HFFc6 (cell line): ENCODE data around the gene TMCO4. TPM values are rescaled to one million over a fixed set of nuclear protein-coding genes. Genes with fewer than 3 reads are reported as not detected.
"Not testable (repeated sequence)": the region's sequence is repeated elsewhere in the genome, so short reads cannot be mapped to it uniquely, and the experiment has no call there.

Experiments
- DNase-seq: peaks from one replicate; pipeline ENCODE4 v3.0.0-alpha.2; 2018
- H3K27ac Mint-ChIP-seq: 2 replicates; pipeline ENCODE4 v1.8.0; 2020; ENCODE audit warnings: mild to moderate bottlenecking, mixed read lengths
- H3K27me3 Mint-ChIP-seq: 2 replicates; pipeline ENCODE4 v1.8.0; 2021; ENCODE audit warnings: mild to moderate bottlenecking, moderate library complexity, mixed read lengths; ENCODE audit not compliant: insufficient read depth
- H3K36me3 Mint-ChIP-seq: 2 replicates; pipeline ENCODE4 v1.8.0; 2021; ENCODE audit warnings: low read depth, mixed read lengths
- H3K4me1 Mint-ChIP-seq: 2 replicates; pipeline ENCODE4 v1.8.0; 2020; ENCODE audit warnings: low read depth, mixed read lengths
- H3K4me3 Mint-ChIP-seq: 2 replicates; pipeline ENCODE4 v1.8.0; 2020; ENCODE audit warnings: mild to moderate bottlenecking, moderate library complexity, mixed read lengths
- H3K9me3 Mint-ChIP-seq: 2 replicates; pipeline ENCODE4 v1.8.0; 2020; ENCODE audit warnings: mild to moderate bottlenecking, mixed read lengths
- total RNA-seq, 6 experiments: library from RNA; stranded (reverse); fragmentation: NEBNext Ultra II Directional; extraction: Animal tissue kit (Norgen Biotek cat#: 25700); gene quantifications; 2 replicates in 1 of 6; 3 replicates in 5 of 6; pipeline ENCODE4 v1.2.3, GENCODE V29; 2021
- TF ChIP-seq, protein P1 (sequence below): fragments of 200-600 bp; sonication (generic); IDR thresholded peaks from 2 replicates; pipeline ENCODE4 v1.5.0; 2021; ENCODE audit warnings: antibody characterized with exemption, mild to moderate bottlenecking

TMCO4 gene
- total RNA-seq, 6 experiments from 2014 or later, result 17.4 to 30.6 (median 27.8) TPM

DNA sequence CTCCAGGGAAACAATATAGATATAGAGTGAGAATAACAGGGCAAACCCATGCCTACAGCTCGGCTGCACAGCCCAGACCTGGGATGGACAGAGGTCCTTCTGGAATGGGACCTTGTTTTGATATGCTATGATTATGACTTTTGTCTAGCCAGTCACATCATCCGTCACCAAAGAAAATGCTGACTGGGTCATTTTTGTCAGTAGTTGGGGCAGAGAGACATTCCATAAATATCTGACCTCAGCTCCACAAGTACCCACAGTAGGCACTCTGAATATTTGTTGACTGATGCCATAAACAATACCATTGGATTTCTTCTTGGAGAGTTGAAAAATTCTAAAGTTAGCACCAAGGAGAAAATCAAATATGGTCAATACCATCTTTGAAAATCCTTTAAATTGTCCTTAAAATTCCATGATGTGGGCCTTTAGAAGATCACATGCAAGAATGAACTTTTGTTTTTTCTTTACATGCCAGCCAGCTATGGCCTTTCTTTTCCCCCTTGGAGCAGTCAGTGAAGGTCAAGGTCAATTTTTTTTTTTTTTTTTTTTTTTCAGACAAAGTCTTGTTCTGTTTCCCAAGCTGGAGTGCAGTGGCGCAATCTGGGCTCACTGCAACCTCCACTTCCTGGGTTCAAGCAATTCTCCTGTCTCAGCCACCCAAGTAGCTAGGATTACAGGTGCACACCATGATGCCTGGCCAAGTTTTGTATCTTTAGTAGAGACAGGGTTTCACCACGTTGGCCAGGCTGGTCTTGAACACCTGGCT lies 7.3 kb downstream of the TMCO4 start:
- no peak overlapping the region for H3K27ac Mint-ChIP-seq
- H3K36me3 Mint-ChIP-seq, result peaks cover 49% of the 10 kb centered on the region
- no peak for DNase-seq
- H3K27me3 Mint-ChIP-seq, result no peaks in the 10 kb centered on the region; the same call in 1 of the 2 replicates
- H3K4me3 Mint-ChIP-seq, result no peak overlapping the region
- H3K4me1 Mint-ChIP-seq, result peaks cover 25% of the 10 kb centered on the region
- TF ChIP-seq, protein P1, sequence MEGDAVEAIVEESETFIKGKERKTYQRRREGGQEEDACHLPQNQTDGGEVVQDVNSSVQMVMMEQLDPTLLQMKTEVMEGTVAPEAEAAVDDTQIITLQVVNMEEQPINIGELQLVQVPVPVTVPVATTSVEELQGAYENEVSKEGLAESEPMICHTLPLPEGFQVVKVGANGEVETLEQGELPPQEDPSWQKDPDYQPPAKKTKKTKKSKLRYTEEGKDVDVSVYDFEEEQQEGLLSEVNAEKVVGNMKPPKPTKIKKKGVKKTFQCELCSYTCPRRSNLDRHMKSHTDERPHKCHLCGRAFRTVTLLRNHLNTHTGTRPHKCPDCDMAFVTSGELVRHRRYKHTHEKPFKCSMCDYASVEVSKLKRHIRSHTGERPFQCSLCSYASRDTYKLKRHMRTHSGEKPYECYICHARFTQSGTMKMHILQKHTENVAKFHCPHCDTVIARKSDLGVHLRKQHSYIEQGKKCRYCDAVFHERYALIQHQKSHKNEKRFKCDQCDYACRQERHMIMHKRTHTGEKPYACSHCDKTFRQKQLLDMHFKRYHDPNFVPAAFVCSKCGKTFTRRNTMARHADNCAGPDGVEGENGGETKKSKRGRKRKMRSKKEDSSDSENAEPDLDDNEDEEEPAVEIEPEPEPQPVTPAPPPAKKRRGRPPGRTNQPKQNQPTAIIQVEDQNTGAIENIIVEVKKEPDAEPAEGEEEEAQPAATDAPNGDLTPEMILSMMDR, result no peak
- H3K9me3 Mint-ChIP-seq, result no peaks in the 10 kb centered on the region; the same call in 1 of the 2 replicates

DNA sequence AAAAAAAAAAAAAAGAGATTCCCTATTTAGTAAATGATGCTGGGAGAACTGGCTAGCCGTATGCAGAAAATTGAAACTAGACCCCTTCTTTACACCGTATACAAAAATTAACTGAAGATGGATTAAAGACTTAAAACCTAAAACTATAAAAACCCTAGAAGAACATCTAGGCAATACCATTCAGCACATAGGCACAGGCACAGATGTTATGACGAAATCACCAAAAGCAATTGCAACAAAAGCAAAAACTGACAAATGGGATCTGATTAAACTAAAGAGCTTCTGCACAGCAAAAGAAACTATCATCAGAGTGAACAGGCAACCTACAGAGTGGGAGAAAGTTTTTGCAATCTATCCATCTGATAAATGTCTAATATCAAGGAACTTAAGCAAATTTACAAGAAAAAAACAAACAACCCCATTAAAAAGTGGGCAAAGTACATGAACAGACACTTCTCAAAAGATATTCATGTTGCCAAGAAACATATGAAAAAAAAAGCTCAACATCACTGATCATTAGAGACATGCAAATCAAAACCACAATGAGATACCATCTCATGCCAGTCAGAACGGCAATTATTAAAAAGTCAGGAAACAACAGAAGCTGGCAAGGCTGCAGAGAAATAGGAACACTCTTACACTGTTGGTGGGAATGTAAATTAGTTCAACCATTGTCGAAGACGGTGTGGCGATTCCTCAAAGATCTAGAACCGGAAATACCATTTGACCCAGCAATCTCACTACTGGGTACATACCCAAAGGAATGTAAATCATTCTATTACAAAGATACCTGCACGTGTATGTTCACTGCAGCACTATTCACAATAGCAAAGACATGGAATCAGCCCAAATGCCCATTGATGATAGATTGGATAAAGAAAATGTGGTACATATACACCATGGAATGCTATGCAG lies 9.4 kb downstream of the TMCO4 start:
- peaks cover 47% of the 10 kb centered on the region for H3K36me3 Mint-ChIP-seq
- H3K27me3 Mint-ChIP-seq, H3K9me3 Mint-ChIP-seq, H3K27ac Mint-ChIP-seq, H3K4me3 Mint-ChIP-seq, DNase-seq: not testable (repeated sequence)
- peaks cover 32% of the 10 kb centered on the region for H3K4me1 Mint-ChIP-seq

DNA sequence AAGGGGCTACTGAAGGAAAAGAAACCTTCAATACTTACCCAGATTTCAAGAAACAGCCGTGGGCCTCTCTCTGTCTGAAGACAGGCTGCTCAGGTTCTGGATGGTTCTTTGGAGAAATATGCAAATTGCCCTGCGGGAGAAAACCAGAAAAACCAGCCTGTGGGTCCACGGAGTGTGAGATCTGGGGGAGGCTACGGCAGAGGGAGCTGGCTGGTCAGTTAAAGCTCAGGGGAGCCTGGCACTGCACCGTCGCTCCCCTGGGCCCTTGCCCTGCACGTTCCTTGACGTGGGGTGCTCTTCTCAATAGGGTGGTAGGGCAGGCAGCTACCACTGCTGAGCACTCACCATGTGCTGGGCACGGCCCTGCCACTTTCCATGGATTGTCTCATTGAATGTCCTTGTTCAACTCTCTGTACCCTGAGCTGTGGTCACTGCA lies 12.7 kb downstream of the TMCO4 start:
- Mint-ChIP-seq H3K27me3 (no peaks in the 10 kb centered on the region), H3K4me1 (peaks cover 39% of the 10 kb centered on the region), H3K27ac (no peak overlapping the region), H3K4me3 (no peak overlapping the region), H3K9me3 (no peaks in the 10 kb centered on the region; the same call in 1 of the 2 replicates), H3K36me3 (peaks cover 42% of the 10 kb centered on the region)
- TF ChIP-seq, protein P1, result no peak
- DNase-seq, result no peak

DNA sequence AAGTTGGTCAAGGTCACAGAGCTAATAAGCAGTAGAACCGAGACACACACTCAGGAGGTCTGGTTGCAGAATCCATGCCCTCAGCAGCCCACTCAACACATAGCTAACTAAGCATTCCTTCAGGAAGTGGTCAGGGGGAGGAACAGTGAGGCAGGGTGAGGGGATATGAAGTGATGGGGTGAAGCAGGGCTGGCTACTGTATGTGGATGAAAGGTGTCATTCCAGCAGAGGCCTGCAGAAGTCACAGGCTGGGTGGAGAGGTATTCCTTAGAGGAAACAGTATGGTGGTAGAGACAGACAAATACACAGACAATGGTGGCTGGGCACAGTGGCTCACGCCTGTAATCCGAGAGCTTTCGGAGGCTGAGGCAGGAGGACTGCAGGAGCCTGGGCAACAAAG lies 14.1 kb downstream of the TMCO4 start:
- no peaks in the 10 kb centered on the region for H3K27me3 Mint-ChIP-seq
- TF ChIP-seq, protein P1, result no peak
- H3K4me3 Mint-ChIP-seq, result no peak overlapping the region
- DNase-seq, result no peak
- H3K36me3 Mint-ChIP-seq, result peaks cover 35% of the 10 kb centered on the region
- H3K27ac Mint-ChIP-seq, result peak overlapping the region; percentile 40
- peaks cover 32% of the 10 kb centered on the region for H3K4me1 Mint-ChIP-seq
- H3K9me3 Mint-ChIP-seq, result no peaks in the 10 kb centered on the region

DNA sequence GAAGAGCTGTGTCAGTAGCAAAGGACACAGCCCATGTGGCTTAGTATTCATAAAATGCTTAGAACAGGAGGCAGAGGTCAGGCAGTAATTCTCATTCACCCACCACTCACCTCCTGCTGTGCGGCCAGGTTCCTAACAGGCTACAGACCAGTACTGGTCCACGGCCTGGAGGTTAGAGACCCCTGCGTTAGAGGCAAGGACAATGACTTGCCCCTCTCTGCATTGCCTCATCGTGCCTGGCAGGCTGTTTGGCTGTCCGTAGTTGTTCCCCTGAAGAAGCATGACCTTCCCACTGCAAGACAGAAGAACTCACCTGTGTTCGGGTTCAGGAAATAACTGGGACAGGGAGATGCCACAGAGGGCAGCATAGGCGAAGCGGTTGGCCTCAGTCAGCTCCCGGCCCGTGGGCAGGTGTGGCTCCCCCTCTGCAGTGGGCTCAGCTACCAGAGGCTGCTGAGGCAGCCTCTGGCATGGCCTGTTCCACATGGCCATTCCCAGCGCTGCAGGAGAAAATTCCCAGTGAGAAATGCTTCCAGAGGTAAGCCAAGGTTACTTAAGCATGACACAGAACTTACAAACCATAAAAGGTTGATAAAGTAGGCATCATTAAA lies 19.3 kb downstream of the TMCO4 start:
- Mint-ChIP-seq H3K4me1 (peaks cover 17% of the 10 kb centered on the region), H3K27ac (no peak overlapping the region), H3K27me3 (peaks cover 1% of the 10 kb centered on the region), H3K36me3 (peaks cover 47% of the 10 kb centered on the region), H3K4me3 (no peak overlapping the region), H3K9me3 (no peaks in the 10 kb centered on the region)
- DNase-seq, result no peak
- TF ChIP-seq, protein P1, result no peak
